VCaP (cell line): ENCODE data around the gene TXNDC15.
"Not testable (repeated sequence)": the region's sequence is repeated elsewhere in the genome, so short reads cannot be mapped to it uniquely, and the experiment has no call there.

Experiments used
- H3K27ac ChIP-seq: fragments of 450-650 bp; 2 replicates; pipeline ENCODE4 v1.5.1; 2017
- CTCF ChIP-seq: fragments of 450-650 bp; conservative IDR thresholded peaks from 2 replicates; pipeline ENCODE4 v1.5.1; 2017; ENCODE audit warnings: mild to moderate bottlenecking, moderate library complexity

TXNDC15 gene

DNA sequence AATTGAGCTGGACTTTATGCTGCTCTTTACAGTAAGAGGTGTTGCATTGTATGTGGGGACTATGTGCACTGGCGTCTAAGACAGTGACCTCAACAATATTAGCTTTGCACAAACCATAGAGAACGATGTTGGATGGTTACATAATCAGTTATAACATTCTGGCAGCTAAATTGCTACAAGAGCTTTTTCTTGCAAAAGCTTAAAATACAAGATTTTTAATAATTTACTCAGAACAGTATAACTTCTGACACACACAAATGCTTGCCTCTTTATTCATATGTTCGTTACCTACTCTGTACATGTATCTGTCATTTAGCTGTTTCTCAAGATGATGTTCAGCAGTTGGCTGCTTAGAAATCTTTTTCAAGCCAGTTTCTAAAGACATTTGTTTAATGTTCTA is 16.8 kb upstream of the TXNDC15 start:
- no peak for TF ChIP-seq CTCF
- no peak overlapping the region for H3K27ac ChIP-seq

GRCh38 chr5:134864707-134865106 is 9.5 kb upstream of the TXNDC15 start:
- no peak overlapping the region for H3K27ac ChIP-seq
- no peak for TF ChIP-seq CTCF

- H3K27ac ChIP-seq, result peak overlapping the region; percentile 96
- TF ChIP-seq CTCF, result no peak
Observed at GRCh38 chr5:134873494-134873893, 677 bp upstream of the TXNDC15 start.

DNA sequence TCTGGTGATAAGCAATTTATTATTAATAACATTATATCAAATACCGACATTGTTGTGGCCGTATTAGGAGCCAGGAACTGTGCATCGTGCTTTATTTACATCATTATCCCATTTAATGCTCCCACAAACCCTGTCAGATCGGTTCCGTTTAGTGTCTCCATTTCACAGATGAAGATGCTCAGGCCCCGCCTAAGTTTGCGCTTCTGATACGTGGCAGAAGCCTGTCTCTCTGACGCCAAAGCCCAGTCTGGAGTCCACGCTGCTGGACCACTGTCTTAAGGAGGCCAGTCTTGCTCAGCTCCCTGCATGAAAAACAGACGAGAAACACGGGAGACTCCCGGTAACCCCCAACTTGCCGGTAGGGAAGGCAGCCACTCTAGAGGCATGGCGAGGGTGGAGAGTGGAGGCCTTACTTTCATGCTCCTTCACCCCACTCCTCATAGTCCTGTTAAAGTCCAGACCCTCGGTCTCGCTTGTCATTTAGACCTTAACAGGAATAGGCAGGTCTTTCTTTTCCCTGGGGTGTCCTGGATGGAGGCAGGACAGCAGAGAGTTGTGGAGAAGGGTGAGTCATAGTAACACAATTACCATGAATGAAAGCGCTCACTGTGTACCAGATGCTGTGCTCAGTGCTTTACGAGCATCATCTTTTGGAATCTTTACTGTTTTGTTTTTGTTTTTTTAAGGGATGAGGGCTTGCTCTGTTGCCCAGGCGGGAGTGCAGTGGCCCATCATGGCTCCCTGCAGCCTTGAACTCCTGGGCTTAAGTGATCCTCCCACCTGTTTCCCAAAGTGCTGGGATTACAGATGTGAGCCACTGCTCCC is 872 bp downstream of the TXNDC15 start:
- no peak for TF ChIP-seq CTCF
- peak overlapping the region; percentile 96 for H3K27ac ChIP-seq

DNA sequence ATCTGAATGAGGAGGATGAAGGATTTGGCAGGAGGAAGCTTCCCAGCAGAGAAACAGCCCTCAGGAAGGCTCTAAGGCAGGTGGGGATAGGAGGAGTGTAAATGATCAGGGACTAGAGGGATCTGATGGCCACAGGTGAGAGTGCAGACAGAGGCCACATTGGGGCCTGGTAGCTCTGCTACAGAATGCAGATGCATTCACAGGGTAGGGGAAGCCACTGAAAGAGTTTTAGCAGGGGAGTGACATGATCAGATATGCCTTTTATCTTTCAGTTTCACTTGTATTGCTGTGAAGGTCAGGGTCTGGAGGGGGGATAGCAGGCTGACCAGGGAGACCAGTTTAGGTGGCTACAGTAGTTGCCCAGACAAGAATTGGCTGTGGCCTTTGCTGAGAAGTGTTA is 3.0 kb downstream of the TXNDC15 start:
- TF ChIP-seq CTCF, result no peak

GRCh38 chr5:134878403-134878802 is 4.2 kb downstream of the TXNDC15 start:
- H3K27ac ChIP-seq, result no peak overlapping the region
- no peak for TF ChIP-seq CTCF

More for the DNA sequence above, 3.0 kb downstream of the TXNDC15 start:
- no peak overlapping the region for H3K27ac ChIP-seq

DNA sequence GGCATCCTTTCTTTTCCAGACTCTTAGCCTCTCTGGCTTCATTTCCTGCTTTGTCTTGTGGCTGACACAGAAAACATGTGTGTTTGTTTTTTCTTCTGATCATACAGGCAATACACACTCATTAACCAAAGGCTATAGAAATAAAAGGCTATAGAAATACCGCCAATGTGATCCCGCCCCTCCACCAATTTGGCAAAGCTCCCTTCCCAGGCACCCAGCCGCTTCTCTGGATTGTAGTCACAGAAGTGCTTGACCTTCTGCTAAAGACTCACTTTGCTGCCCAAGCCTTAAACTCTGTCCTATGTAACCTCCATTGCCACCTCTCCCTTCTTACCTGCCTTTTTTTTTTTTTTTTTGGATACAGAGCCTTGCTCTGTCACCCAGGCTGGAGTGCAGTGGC is 5.3 kb downstream of the TXNDC15 start:
- H3K27ac ChIP-seq, result peak overlapping the region; percentile 3; the same call in 1 of the 2 replicates
- no peak for TF ChIP-seq CTCF

- not testable (repeated sequence) for H3K27ac ChIP-seq
Observed at GRCh38 chr5:134880937-134881336, 6.8 kb downstream of the TXNDC15 start.

- H3K27ac ChIP-seq, result not testable (repeated sequence)
Observed at GRCh38 chr5:134881711-134882110, 7.5 kb downstream of the TXNDC15 start.
